Measurements from ENCODE around the gene RIN3.

The RIN3 gene

DNA sequence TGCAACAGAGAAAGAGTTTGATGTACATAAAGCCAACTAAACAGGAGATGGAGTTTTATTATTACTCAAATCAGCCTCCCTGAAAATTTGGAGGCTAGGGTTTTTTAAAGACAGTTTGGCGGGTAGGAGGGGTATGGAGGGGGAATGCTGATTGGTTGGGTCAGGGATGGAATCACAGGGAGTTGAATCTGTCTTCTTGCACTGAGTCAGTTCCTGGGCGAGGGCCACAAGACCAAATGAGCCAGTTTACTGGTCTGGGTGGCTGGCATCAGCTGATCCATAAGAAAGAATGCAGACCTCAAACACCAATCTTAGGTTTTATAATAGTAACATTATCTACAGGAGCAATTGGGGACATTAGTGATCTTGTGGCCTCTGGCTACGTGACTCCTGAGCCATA is 64.9 kb downstream of the RIN3 start:
- DNase-seq = no peak

DNA sequence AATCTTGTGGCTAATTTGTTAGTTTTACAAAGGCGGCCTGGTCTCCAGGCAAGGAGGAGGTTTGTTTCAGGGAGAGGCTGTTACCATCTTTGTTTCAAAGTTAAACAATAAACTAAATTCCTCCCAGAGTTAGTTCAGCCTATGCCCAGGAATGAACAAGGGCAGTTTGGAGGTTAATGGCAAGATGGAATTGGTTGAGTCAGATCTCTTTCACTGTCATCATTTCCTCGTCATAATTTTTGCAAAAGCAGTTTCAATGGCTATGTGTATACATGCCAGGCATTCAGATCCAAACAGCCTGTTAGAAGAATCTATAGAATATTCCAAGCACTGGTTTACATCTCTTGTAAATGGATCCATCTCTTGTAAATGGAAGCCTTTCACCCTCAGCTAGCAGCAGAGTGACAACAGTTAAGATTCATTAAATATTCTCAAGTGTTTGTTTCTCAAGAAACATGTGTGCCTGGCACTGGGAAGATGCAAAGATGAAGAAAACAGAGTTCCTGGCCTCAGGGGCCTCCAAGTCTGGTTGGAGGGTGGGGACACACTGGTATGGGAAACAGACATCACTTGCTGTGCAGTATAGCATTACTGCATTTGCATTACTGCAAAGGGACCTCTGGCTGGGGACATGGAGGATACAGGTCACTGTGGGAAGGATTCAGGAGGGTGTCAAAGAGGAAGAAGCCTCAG is 65.8 kb downstream of the RIN3 start:
- no peak for DNase-seq

DNA sequence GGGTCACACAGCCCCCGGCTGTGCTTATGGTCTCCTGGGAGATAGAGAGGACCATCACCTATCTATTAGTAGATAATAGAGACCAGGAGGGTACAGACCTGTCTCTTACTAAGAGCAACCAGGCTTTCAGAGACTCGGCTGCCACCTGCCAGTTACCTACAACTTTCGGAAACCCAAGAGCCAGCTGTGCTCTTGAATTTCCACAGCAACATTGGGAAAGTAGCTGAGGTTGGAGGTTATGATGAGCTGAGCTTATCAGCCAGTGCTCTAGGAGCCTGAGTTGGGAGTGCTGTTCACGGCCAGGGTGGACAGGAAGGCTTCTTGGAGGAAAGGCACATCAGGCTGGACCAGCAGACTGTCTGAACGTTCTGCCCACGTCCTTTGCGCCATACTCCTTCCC is 67.6 kb downstream of the RIN3 start:
- DNase-seq = no peak

DNA sequence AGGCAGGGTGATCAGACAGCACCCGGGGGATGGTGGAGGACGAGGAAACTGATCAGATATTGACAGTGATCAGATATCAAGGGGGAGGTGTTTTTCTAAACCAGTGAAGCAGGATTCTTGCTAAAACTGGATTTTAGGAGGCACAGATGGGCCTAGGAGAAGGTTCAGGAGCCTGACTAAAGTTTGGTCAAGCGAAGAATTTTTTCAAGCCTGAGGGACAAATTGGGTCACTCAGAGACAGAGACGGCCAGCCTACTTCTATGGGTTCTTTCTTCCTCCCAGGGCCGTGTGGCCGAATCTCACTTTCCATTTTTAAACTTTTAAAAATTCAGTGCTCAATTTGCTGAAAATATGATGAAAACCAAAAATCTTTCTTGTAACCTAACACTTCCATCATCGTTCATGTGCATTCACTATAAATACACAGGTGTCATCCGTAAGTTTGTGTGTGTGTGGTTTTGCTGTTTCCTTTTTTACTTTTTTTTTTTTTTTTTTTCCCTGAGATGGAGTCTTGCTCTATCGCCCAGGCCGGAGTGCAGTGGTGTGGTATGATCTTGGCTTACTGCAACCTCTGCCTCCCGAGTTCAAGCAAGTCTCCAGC is 68.5 kb downstream of the RIN3 start:
- no peak for DNase-seq

DNA sequence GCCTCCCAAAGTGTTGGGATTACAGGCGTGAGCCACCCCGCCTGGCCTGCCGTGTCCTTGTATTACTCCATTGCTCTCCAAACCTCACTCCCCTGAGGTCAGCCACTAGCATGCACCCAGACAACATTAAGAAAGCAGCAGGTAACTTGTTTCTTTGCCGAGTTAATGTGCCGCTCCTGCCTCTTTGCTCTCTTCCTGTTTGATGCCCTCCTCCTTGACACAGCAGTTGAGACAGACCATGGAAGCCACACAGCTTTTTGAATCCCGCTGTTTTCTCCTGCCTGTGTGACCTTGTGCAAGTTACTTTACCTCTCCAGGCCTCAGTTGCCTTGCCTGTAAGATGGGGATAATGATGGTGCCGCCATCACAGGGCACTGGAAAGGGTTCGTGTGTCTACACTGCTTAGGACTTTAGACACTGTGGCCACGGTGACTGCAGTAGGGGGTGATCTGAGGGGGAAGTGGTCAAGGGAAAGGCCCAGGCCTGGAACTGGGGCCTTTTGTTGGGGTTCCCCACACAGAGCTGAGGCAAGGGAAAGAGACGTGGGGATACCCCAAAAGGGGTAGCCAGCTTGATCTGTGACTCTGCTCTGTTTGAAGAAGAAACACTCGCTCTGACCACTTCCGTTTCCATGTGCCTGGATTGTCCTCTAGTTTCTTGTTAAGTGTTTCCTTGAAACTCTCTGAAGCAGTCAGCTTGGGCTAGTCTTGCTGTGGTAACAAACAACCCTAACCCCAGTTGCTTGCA is 69.3 kb downstream of the RIN3 start:
- no peak for DNase-seq

DNA sequence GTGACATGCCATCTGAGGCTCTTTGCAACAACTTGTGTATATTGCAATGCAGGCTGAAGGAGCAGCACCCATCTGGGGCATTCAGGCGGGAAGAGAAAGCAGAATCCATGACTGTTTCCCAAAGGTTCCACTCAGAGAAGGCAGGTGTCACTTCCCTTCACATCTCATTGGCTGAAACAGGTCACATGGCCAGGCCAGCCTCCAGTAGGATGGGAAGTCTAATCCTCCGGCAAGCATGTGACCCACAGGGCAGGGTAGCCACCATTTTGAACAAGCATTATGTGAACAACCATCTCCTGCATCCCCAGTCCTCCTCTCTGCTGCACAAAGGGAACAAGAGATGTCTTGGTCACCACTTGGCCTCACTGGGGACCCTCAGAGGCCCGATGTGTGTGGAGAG is 70.6 kb downstream of the RIN3 start:
- no peak for DNase-seq

DNA sequence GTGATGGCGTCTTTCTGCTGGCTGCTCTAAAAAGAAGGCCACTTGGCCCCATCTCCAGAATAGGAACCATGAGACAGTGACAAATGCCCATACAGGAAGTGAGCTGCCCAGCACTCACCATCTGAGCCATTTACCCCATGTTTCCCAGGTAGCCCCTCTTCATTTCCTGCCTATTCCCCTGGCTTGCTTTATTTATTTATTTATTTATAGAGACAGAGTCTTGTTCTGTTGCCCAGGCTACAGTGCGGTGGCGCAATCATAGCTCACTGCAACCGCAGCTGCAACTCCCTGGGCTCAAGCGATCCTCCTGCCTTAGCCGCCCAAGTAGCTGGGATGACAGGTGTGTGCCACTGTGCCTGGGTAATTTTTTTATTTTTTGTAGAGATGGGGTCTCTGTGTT is 71.2 kb downstream of the RIN3 start:
- no peak for DNase-seq

DNA sequence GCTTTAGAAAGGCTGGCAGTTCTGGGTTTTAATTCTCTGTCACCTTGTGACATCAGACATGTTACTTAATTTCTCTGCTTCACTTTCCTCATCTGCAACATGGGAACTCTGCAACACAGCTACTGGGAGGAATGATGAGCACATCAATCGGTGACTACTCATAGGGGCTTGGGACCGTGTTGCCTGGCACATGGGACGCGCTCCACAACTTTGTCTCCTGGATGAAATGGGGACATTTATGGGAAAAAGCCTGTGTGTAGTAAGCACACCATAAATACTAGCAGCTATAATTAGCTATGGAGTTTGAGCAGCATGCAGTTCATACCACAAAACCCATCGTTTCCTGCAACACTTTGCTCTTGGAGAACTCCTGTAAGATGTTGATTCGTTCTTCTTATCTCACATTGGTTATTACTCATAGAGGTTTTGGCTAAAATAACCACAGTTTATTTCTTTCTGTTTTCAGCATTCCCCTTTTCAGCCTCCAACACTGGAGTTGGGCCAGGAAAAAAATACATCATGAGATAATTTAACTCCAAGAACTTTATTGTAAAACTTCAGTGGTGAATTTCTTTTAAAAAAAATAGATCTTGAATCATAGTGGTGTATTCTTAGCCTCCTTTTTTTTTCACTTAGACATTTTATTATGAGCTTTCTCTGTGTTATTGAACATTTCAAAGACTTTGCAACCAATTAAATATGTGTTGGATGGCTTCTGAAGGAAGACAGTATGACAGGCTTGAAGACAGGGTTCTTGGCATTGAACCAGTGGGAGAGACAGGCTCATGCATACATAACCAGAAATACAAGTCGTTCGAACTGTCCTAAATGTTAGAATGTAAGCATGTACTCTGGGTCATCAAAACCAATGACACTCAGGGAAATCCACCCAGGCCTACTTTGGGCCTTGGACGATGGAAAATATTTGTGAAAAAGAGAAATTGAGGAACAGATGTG is 72.7 kb downstream of the RIN3 start:
- DNase-seq = peak in 1 of 2 experiments; percentile 11

DNA sequence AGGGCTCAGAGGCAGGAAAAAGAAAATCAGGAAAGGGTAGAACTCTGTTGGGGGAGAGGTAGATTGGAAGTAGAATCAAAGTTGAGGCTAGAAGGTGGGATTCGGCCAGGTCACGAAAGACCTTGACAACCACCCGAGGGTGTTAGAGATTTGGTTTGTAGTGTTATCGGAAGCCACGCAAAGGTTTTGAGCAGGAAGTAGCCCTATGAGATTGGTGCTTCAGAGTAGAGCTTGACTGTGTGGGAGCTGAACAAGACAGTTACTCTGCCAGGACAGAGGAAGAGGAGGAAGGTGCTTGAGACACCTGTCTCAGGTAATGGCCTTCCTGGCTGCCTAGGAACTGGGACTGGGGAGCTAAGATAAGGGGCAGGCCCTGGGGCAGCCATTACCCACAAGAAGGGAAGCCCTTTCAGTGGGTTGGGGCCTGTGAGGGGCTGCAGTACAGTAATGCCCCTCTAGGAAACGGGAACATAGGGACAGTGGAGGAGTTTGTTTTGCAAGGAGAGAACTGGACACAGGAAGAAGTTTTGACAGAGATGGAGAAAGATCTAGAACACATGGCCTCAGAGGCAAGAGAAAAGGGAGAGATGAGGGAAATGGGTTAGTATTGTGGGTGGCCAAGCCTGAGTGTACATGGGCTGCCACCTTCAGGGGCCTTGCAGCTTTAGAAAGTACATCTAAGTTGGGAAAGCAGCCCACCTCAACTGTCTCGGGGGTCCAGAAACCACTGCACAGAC is 73.5 kb downstream of the RIN3 start:
- DNase-seq = no peak

DNA sequence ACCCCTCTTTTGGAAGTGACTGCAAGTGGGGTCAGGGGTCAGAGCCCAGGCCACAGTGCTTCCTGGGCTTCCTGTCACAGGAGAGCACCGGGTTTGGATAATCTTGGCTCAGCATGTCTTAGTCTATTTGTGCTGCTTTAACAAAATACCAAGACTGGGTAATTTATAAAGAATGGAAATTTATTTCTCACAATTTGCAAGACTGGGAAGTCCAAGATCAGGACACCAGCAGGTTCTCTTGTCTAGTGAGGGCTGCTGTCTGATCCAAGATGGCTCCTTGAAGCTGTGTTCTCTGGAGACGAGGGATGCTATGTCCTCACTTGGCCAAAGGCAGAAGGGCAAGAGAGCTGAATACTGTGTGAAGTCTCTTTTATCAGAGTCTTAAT is 74.1 kb downstream of the RIN3 start:
- DNase-seq = no peak

DNA sequence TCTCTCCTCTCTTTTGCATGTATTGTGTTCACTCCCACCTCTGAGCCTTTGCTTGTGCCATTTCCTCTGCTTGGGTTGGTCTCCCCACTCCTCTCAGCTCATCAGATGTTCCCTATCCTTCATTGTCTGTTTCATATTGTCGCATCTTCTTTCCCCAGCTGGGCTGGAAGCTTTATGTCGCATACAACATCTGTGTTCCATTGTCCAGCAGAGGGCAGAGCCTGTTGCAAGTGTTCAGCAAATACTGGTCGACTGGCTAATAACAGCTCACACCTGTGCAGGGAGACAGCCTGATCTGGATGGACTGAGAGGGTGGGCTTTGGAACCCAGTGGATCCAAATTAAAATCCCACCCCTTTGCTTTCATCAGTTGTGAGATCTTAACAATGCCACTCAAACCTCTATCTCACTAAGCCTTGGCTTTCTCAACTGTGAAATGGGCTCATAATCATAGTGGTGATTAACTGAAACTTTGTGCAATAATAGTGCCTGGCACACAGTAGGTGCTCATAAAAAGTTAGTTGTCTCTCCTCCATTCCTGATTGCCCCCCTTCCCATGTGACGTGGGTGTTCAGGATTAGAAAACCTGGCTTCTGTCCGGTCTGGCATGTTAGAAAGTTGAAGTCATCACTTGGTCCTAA is 75.8 kb downstream of the RIN3 start:
- DNase-seq = no peak

DNA sequence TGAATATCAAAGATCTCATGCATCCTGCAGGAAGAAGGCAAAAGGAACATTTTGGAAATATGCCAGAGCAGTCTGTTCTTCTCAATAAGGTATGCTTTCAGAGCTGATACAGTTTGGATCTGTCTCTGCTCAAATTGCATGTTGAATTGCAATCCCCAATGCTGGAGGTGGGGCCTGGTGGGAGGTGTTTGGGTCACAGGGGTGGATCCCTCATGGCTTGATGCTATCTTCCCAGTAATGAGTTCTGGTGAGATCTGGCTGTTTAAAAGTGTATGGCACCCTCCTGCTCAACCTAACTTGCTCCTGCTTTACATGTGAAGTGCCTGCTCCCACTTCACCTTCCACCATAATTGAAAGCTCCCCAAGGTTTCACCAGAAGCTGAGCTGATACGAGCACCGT is 76.6 kb downstream of the RIN3 start:
- DNase-seq = no peak

DNA sequence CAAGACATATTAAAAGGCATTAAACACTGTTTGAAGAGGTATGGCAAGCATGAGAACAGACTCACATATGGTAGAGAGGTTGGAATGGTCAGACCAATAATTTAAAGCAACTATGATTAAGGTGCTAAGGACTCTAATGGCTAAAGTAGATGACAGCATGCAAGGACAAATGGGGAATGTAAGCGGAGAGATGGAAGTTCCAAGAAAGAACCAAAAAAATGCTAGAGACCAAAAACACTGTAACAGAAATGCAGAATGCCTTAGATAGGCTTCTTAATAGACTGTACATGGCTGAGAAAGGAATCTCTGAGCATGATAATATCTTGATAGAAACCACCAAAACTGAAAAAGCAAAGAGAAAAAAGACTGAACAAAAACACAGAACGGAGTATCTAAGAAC is 77.4 kb downstream of the RIN3 start:
- DNase-seq = no peak

DNA sequence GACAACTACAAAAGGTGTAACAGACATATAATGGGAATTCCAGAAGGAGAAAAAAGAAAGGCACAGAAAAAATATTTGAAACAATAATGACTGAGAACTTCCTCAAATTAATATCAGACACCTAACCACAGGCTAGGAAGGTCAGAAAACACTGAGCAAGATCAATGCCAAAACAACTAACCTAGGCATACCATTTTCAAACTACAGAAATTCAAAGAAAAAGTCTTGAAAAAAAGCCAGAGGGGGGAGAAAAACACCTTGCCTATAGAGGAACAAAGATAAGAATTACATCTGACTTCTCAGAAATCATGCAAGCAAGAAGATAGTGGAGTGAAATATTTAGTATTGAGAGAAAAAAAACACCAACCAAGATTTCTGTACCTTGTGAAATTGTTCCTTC is 77.8 kb downstream of the RIN3 start:
- DNase-seq = no peak

DNA sequence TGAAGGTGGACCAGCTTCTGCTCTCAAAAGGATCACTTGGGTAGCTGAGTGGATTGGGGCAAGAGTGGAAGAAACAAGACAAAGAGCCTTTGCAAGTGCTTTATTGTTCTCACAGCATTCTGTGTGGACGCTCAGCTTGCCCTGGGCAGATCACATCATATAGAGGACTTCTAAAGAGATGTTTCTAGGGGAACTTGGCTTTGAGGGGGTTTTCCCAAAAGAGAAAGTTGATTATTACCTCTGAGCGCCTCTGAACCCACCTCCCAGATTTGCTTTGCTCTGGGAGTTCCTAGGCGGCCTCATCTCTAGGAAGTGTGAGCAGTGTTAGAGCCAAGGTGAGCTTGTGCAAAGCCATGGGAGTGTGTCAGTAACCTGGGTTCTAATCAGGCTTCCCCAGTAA is 81.7 kb downstream of the RIN3 start:
- DNase-seq = no peak

DNA sequence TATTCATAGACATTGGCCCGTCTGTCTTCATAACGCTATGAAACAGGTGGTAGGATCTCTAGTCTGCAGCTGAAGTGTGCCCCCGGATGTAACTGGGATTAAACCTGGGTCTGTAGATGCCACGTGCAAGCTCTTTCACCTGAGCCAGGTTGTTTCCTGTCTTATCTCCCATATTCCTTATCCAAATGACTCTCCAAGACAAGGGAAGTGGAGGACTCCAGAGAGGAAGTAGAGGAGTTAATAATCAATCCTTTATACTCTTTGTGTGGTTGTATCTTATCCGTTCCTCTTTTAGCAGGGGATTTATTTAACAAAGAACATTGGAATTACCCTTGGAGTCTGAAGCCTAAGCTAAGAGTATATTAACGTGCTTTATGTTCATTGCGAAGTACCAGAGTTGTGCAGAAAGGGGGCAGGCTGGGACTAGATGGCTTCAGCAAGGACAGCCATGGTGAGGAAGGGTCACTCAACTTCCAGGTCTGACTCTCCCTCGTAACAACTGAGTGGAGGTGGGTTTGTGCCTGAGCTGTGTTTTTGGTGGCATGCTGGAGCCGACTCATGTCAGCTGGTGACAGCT is 82.8 kb downstream of the RIN3 start:
- DNase-seq = no peak

DNA sequence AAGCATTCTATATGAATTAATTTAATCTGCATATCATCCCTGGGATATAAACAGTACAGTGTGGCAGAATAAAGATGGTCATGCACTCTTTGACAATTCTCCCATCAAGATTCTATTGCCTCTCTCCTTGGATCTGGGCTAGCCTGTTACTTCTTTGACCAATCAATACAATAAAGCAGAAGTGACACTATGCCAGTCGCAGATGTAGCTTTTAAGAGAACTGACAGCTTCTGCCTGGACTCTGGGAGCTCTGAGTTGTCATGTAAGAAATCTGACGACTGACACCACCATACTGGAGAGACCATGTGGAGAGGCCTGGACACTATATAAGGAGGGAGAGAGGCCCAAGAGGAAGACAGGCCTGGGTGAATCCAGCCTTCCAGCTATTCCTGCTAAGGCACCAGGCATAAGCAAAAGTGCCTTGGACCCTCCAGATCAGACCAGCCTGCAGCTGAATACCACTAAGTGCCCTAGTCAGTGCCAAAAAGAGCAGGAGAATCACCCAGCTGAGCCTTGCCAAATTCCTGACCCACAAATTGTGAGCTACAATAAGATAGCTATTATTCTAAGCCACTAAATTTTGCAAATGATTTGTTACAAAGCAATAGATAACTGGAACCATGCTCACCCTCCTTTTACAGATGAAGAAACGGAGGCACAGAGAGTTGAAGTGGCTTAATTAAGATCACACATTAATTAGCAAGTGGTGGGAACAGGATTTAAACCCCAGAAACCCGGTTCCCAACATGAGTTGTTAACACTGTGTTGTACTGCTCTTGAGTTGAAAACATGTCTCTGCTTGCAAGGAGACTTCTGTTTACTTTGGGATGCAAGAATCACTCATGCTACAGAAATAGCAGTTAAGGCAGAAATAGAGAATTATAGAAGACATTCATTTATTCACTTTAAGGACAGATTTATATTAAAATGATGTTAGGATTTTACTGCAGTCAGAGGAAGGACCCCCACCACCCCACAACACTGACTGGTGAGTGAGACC is 84.6 kb downstream of the RIN3 start:
- DNase-seq = no peak

DNA sequence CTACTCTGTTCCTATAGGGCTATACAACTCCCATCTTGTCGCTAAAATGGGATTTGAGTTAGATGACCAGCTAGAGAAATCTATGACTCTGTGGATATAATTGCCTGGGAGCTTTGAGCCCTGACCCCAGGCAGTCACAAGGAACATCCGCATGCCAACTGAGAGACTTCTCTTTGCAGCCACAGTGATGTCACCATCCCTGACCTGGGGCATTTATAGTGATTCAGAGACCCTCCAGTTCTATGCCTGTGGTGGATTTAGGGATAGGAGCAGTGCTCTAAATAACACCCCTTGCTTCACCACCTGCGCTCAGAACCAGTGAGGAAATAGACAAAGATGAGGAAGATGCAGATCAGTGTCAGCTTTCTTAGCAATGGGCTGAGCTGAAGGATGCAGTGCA is 86.2 kb downstream of the RIN3 start:
- DNase-seq = no peak

DNA sequence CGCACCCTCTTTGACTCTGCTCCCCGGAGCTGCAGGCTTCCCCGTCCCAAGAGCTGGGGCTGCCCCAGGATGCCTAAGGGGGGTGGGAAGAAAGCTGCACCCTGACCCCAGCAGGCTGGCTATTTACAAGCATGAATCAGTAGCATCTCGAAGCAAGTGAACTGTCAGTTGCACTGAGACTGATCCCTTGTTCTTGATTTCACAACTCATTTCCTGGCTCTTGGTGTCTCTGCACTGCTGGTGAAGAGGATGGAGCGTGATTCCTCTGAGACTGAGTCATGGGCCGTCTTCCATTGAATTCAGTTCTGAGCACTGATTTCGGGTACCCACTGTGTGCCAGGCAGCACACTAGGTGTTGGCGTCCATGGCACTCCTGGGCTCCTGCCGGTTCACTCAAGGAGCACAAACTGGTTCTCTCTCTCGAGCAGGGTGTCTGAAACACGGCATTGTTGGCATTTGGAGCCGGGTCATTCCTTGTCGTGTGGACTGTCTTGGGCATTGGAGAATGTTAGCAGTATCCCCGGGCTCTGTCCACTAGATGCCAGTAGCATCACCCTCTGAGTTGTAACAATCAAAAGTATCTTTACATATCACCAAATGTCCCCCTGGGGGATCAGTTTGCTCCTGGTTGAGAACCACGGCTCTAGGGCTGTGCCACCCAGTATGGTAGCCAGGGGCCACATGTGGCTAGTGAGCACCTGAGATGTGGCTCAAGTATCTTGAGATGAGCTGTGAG is 86.9 kb downstream of the RIN3 start:
- DNase-seq = no peak
